ENCODE results near the gene ADARB2. TPM values are rescaled to one million over a fixed set of nuclear protein-coding genes. Genes with fewer than 3 reads are reported as not detected.
"Not testable (repeated sequence)": the region's sequence is repeated elsewhere in the genome, so short reads cannot be mapped to it uniquely, and the experiment has no call there.

ADARB2 gene
- total RNA-seq, 2 experiments from 2014 or later: not detected

DNA sequence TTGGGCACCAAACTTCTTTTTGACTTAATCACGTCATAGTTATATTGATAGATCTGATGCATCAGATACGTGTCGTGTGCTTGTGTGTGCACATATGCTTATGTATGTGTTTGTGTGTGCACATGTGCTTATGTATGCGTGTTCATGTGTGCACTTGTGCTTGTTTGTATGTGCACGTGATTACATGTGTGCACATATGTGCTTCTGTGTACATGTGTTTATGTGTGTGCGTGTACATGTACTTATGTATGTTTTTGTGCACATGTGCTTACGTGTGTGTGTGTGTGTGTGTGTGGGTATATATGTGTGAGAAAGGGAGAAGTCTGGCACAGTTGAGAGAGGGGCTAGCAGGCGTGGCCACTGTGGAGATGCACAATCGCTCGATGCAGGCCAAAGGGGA lies 507.8 kb downstream of the ADARB2 start:
- H3K4me1 Mint-ChIP-seq: no peaks in the 10 kb centered on the region
- no peak overlapping the region for H3K27ac Mint-ChIP-seq
- no peaks in the 10 kb centered on the region for H3K9me3 Mint-ChIP-seq
- no peak overlapping the region for H3K4me3 Mint-ChIP-seq
- DNase-seq: no peak
- H3K36me3 Mint-ChIP-seq: no peaks in the 10 kb centered on the region
- no peaks in the 10 kb centered on the region for H3K27me3 Mint-ChIP-seq

DNA sequence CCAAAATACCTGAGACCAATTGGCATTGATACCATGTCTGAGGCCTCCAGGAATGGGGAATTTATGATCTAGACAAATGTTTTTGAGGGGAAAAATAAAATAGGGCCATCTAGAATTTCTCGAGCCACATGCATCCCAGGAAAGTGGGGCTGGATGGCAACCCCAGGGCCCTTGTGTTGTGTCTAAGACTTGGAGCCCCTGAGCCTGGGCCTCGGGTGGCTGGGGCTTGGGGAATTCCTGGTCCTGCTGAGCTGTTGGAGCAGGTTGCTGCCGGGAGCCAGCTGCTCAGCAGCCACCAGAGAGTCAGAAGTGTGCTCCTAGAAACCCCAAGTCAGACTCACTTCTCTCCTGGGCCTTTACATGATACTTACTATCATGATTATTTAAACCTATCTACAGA lies 508.2 kb downstream of the ADARB2 start:
- DNase-seq: no peak
- Mint-ChIP-seq H3K27ac (no peak overlapping the region), H3K36me3 (no peaks in the 10 kb centered on the region), H3K4me3 (no peak overlapping the region), H3K27me3 (no peaks in the 10 kb centered on the region), H3K4me1 (no peaks in the 10 kb centered on the region), H3K9me3 (no peaks in the 10 kb centered on the region)

DNA sequence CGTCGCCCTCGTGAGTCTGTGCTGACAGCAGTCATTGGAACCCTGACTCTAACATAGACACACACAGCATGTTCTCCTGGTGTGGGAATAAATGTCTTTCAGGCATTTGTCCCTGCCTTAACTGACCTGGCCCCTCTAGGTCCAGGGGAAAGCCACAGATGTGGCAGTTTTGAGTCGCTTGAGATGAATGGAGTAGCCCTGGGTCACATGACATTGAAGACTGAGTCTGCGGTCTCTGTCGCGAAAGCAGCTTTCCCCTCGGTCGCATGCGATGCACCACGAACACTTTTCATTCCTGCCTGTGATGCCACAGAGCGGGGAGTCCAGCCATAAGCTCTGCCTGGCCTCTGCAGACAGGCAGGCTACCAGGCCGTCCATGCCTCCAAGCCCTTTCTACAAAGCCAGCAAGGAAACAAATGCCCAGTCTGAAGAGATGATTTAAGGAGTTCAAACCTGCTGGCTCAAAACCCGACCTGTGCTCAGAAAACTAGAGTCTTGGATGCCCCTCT lies 508.8 kb downstream of the ADARB2 start:
- H3K36me3 Mint-ChIP-seq: no peaks in the 10 kb centered on the region
- H3K4me1 Mint-ChIP-seq: no peaks in the 10 kb centered on the region
- H3K4me3 Mint-ChIP-seq: no peak overlapping the region
- DNase-seq: no peak
- H3K27ac Mint-ChIP-seq: no peak overlapping the region
- H3K9me3 Mint-ChIP-seq: no peaks in the 10 kb centered on the region
- no peaks in the 10 kb centered on the region for H3K27me3 Mint-ChIP-seq

DNA sequence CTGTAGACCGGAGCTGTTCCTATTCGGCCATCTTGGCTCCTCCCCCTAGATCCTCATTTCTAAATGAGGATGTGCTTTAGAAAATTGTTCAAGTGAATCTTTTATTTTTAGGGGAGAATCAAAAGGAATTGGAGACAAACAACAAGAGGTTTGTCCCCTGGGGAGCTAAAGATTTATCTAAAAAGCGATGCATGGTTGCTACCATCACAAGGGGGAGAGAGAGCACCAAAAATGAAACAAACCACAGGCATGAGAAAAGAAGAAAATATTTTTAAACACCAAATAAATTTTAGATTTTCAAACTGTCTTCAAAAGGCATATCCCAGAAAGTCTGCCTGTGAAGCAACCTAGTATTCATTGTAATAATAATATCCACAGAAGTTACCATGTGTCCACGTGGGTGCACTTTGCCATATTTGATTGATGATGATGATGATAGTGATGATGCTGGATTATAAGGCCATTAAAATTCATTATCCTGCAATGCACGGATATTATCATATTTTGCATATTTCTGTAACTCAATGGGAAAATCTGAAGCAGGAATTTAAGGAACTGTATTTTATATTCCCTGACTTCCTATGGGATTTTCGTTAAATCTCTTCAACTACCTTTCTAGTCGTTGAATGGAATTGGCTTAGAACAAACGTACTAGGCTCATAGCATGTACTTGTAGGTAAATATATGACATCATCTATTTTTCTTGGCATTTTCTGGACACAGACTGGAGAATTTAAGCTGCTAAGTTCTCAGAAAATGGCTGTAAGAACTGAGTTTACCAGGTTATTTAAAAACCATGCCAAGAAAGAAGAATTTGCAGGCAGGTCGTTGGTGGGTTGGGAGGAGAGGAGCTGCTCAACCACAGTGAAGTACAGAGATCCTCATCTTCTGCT lies 509.6 kb downstream of the ADARB2 start:
- Mint-ChIP-seq H3K27me3 (no peaks in the 10 kb centered on the region), H3K27ac (no peak overlapping the region), H3K4me1 (no peaks in the 10 kb centered on the region), H3K36me3 (no peaks in the 10 kb centered on the region), H3K4me3 (no peak overlapping the region), H3K9me3 (no peaks in the 10 kb centered on the region)
- DNase-seq: no peak

DNA sequence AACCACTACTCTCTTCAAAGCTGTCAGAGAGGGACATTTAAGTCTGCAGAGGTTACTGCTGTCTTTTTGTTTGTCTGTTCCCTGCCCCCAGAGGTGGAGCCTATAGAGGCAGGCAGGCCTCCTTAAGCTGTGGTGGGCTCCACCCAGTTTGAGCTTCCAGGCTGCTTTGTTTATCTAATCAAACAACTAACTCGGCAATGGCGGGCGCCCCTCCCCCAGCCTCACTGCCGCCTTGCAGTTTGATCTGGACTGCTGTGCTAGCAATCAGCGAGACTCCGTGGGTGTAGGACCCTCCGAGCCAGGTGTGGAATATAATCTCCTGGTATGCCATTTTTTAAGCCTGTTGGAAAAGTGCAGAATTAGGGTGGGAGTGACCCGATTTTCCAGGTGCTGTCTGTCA lies 510.4 kb downstream of the ADARB2 start:
- not testable (repeated sequence) for H3K27me3 Mint-ChIP-seq, H3K27ac Mint-ChIP-seq, H3K4me3 Mint-ChIP-seq, DNase-seq, H3K36me3 Mint-ChIP-seq, H3K9me3 Mint-ChIP-seq, H3K4me1 Mint-ChIP-seq

DNA sequence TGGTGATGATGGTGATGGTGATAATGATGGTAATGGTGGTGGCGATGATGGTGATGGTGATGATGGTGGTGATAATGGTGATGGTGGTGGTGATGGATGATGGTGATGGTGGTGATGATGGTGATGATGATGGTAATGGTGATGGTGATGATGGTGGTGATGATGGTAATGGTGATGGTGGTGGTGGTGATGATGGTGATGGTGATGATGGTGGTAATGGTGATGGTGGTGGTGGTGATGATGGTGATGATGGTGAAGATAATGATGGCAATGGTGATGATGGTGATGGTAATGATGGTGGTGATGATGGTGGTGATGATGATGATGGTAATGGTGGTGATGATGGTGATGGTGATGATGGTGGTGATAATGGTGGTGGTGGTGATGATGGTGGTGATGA lies 517.5 kb downstream of the ADARB2 start:
- H3K36me3 Mint-ChIP-seq, H3K9me3 Mint-ChIP-seq, DNase-seq, H3K27me3 Mint-ChIP-seq, H3K4me3 Mint-ChIP-seq, H3K27ac Mint-ChIP-seq, H3K4me1 Mint-ChIP-seq: not testable (repeated sequence)

DNA sequence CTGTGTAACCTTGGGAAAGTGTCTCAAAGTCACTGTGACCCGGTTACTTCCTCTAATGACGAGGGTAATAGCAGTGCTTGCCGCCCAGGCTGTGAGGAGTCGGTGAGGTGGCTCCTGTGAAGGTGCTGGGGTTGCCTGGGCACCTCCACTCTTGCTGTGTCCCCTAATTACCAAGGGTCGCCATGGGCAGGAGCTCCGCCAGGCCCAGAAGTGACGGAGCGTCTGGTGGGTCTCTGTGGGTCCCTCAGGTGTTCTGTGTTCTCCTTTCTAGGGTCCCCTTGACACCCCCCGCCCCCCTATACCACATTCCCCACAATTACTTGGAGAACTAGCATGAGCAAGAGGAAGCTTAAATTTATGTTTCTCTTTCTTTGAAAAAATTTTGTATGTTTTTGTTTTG lies 519.7 kb downstream of the ADARB2 start:
- Mint-ChIP-seq H3K9me3 (peaks cover 1% of the 10 kb centered on the region), H3K36me3 (no peaks in the 10 kb centered on the region), H3K4me3 (no peak overlapping the region), H3K27ac (no peak overlapping the region), H3K4me1 (no peaks in the 10 kb centered on the region), H3K27me3 (no peaks in the 10 kb centered on the region)
- DNase-seq: no peak

DNA sequence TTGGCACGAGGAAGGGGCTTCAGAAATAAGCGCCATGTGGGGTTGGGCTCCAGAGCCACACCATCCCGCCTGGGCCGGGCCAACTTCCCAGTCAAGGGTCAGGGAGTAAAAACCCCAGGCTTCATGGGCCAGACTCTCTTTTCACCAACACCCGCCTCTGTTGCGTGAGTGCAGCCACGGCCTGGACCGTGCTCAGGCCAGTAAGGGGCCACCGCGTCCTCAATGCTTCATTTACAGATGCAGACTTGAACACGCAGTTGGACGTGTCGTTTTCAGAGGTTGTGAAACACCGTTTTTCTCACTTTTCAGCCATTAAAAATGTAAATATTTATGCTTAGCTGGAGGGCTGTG lies 520.1 kb downstream of the ADARB2 start:
- no peak for DNase-seq
- Mint-ChIP-seq H3K4me3 (no peak overlapping the region), H3K4me1 (no peaks in the 10 kb centered on the region), H3K36me3 (no peaks in the 10 kb centered on the region), H3K27ac (no peak overlapping the region), H3K9me3 (peaks cover 1% of the 10 kb centered on the region), H3K27me3 (no peaks in the 10 kb centered on the region)

DNA sequence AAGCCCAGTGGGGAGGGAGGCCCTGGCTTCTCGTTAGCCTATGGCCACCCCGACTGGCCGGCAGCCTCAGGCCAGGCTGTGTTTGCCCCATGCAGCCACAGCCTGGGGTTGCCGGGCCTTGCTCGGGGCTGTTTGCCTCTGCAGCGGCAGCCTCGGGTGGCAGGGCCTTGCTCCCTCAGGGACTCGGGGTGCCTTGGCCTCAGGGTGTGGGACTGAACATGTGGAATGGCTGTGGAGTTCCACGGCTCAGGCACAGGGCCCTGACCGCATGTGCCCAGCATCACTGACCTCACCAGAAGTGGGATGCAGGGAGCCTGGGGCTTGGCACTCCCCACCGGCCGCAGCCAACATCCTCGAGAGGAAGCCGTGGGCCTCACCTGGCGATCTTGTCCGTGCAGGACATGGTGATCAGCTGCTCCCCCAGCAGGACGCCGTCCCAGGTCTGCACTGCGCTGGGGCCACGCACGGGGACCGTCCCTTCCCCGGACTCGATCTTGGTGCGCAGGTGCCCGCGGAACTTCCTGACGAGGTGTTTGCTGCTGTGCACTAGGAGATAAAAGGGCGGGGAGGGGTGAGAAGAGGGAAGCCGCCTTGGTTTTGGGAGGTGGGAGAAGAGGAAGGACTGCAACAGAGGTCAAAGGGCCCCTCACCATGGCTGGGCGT lies 520.6 kb downstream of the ADARB2 start:
- peaks cover 1% of the 10 kb centered on the region for H3K9me3 Mint-ChIP-seq
- no peaks in the 10 kb centered on the region for H3K36me3 Mint-ChIP-seq
- DNase-seq: no peak
- H3K4me3 Mint-ChIP-seq: no peak overlapping the region
- no peaks in the 10 kb centered on the region for H3K27me3 Mint-ChIP-seq
- no peak overlapping the region for H3K27ac Mint-ChIP-seq
- H3K4me1 Mint-ChIP-seq: no peaks in the 10 kb centered on the region

DNA sequence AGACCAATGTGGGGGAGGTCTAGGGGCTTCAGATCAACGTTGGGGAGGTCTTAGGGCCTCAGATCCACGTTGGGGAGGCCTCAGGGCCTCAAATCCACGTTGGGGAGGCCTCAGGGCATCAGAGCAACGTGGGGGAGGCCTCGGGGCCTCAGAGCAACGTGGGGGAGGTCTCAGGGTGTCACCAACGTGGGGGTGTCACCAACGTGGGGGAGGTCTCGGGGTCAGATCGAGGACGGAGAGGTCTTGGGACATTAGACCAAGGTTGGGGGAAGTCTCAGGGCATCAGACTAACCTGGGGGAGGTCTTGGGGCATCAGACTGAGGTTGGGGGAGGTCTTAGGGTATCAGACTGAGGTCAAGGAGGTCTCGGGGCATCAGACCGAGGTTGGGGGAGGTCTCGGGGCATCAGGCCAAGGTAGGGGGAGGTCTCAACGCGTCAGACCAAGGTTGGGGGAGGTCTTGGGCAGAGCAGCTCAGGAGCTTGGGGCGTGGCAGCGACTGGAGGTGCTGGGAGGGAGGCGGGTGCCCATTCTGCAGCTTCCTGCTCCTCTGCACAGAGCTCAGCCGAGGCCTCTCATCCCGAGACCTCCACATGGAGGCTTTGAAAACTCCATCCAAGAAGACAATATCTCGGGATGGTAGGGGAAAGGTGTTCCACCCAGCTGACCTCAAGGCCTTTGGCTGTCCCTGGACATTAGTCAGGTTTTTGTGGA lies 521.3 kb downstream of the ADARB2 start:
- no peak for DNase-seq
- Mint-ChIP-seq H3K4me3 (no peak overlapping the region), H3K9me3 (peaks cover 1% of the 10 kb centered on the region), H3K27me3 (no peaks in the 10 kb centered on the region), H3K36me3 (no peaks in the 10 kb centered on the region), H3K4me1 (no peaks in the 10 kb centered on the region), H3K27ac (no peak overlapping the region)

DNA sequence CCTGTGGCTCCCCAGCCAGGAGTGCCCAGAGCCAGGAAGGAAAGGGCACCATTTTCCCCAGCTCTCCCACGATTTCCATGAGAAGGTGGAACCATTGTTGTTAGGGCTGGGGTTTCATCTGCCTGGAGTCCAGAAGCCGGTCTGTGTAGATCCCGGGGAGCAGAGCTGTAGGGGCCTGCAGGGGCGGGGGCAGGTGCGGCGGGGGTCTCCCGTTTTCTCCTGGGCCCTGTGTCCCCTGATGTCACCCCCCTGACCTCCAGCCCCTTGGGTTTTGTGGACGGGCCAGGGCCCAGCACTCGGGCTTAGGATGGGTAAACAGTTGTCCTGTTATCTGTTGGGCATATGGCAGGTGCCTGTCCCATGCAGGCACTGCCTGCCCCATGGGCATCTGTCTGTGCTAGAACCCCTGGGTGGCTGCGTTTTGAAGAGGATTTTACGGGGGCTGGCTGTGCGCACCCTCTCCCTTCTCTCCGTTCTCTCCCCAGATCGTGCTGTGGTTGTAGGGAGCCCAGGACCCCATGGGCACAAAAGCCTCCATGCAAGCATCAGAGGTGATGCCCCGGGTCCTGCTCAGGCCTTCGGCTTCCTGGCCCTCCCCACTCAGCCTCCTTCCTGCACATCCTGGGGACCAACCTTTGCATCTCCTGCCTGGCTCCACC lies 522.3 kb downstream of the ADARB2 start:
- Mint-ChIP-seq H3K36me3 (no peaks in the 10 kb centered on the region), H3K27ac (no peak overlapping the region), H3K4me1 (no peaks in the 10 kb centered on the region), H3K4me3 (no peak overlapping the region), H3K9me3 (peaks cover 1% of the 10 kb centered on the region), H3K27me3 (no peaks in the 10 kb centered on the region)
- no peak for DNase-seq

DNA sequence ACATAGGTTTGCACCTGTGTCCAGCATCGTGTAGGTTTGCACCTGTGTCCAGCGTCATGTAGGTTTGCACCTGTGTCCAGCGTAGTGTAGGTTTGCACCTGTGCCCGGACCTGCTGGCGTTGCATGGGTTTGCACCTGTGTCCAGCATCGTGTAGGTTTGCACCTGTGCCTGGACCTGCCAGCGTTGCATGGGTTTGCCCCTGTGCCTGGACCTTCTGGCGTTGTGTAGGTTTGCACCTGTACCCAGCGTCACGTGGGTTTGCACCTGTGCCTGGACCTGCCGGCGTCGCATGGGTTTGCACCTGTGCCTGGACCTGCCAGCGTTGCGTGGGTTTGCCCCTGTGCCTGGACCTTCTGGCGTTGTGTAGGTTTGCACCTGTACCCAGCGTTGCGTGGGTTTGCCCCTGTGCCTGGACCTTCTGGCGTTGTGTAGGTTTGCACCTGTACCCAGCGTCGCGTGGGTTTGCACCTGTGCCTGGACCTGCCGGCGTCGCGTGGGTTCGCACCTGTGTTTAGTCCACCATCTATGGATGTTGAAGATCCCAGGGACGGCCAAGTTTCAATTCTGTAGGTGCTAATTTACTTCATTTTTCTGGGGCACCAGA lies 523.2 kb downstream of the ADARB2 start:
- Mint-ChIP-seq H3K4me3 (no peak overlapping the region), H3K27ac (no peak overlapping the region), H3K36me3 (no peaks in the 10 kb centered on the region), H3K9me3 (peaks cover 1% of the 10 kb centered on the region), H3K27me3 (no peaks in the 10 kb centered on the region), H3K4me1 (no peaks in the 10 kb centered on the region)
- DNase-seq: no peak

DNA sequence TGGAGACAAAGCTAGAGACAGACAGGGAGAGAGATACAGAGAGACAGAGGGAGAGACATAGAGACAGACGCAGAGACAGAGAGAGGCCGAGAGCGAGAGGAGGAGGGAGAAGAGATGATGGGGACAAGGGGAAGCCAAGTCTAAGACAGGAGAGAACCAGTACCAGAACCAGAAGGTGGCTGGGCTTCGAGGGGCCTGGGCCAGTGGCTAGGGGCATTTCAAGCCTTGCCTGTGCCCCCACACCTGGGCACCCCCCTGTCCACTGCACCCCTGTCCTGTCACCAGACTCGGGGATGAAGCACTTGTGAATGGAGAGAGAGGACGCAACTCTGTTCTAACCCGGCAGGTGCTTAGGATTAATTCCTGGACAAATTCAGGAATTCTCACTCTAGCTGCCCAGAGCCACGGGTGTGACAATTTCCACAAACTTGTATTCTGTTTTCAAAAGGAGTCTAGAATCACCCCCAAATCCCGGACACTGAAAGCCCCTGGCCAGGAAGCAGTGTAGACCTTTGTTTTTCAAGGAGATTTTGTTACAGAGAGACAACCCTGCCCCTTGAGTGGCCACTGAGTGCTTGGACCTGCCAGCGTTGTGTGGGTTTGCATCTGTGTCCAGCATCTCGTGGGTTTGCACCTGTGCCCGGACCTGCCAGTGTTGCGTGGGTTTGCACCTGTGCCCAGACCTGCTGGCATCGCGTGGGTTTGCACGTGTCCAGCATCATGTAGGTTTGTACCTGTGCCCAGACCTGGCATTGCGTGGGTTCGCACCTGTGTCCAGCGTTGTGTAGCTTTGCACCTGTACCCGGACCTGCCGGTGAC lies 523.9 kb downstream of the ADARB2 start:
- Mint-ChIP-seq H3K9me3 (no peaks in the 10 kb centered on the region), H3K4me1 (no peaks in the 10 kb centered on the region), H3K27ac (no peak overlapping the region), H3K36me3 (no peaks in the 10 kb centered on the region), H3K27me3 (no peaks in the 10 kb centered on the region), H3K4me3 (no peak overlapping the region)
- no peak for DNase-seq

DNA sequence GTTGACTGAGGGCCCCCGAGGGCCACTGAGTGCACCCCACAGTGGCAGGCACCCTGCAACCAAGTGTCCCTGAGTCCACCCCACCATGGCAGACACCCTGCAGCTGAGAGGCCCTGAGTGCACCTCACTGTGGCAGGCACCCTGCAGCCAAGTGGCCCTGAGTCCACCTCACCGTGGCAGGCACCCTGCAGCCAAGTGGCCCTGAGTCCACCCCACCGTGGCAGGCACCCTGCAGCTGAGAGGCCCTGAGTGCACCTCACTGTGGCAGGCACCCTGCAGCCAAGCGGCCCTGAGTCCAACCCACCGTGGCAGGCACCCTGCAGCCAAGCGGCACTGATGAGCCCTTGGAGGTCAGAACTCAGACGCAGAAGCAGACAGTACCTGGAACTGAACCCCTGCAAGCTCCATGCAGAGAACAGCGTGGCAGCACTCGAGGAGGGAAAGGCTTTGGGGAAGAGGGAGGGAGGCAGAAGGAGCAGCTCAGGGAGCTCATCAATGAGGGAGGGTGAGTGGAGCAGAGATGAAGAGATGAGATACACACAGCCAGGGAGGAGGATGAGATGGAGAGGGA lies 524.7 kb downstream of the ADARB2 start:
- no peak overlapping the region for H3K4me3 Mint-ChIP-seq
- H3K36me3 Mint-ChIP-seq: no peaks in the 10 kb centered on the region
- no peaks in the 10 kb centered on the region for H3K4me1 Mint-ChIP-seq
- H3K9me3 Mint-ChIP-seq: no peaks in the 10 kb centered on the region
- no peaks in the 10 kb centered on the region for H3K27me3 Mint-ChIP-seq
- DNase-seq: no peak
- no peak overlapping the region for H3K27ac Mint-ChIP-seq
